Measurements from ENCODE around the gene CYP27B1.
A peak's percentile ranks its signal among the peaks of the same experiment; 100 is the strongest.

Gene CYP27B1

GRCh38 chr12:57766464-57767304 lies at the start of gene CYP27B1:
CYP27B1 (minus strand) TSS chr12:57767078; CDS start chr12:57767041, 37 bp downstream.
- no peak for DNase-seq (ENCODE audit: low read depth)

GRCh38 chr12:57816001-57816854 lies 49.4 kb upstream of the CYP27B1 start:
- DNase-seq (ENCODE audit: low read depth) = no peak

- no peak for DNase-seq (ENCODE audit: low read depth)
Measured at GRCh38 chr12:57815177-57816000, 48.5 kb upstream of the CYP27B1 start.

- no peak for DNase-seq (ENCODE audit: low read depth)
Measured at GRCh38 chr12:57813971-57814772, 47.3 kb upstream of the CYP27B1 start.

- no peak for DNase-seq (ENCODE audit: low read depth)
Measured at GRCh38 chr12:57813111-57813970, 46.5 kb upstream of the CYP27B1 start.

- DNase-seq (ENCODE audit: low read depth) = no peak
Measured at GRCh38 chr12:57811028-57811755, 44.3 kb upstream of the CYP27B1 start.

GRCh38 chr12:57810450-57810849 lies 43.6 kb upstream of the CYP27B1 start:
- no peak for DNase-seq (ENCODE audit: low read depth)

GRCh38 chr12:57809425-57809824 lies 42.5 kb upstream of the CYP27B1 start:
- no peak for DNase-seq (ENCODE audit: low read depth)

GRCh38 chr12:57808351-57808750 lies 41.5 kb upstream of the CYP27B1 start:
- no peak for DNase-seq (ENCODE audit: low read depth)

GRCh38 chr12:57807285-57807684 lies 40.4 kb upstream of the CYP27B1 start:
- no peak for DNase-seq (ENCODE audit: low read depth)

GRCh38 chr12:57806677-57807076 lies 39.8 kb upstream of the CYP27B1 start:
- DNase-seq (ENCODE audit: low read depth) = no peak

GRCh38 chr12:57803319-57803893 lies 36.5 kb upstream of the CYP27B1 start:
- no peak for DNase-seq (ENCODE audit: low read depth)

- no peak for DNase-seq (ENCODE audit: low read depth)
Measured at GRCh38 chr12:57802607-57803006, 35.7 kb upstream of the CYP27B1 start.

- DNase-seq (ENCODE audit: low read depth) = no peak
Measured at GRCh38 chr12:57800965-57801364, 34.1 kb upstream of the CYP27B1 start.

GRCh38 chr12:57797933-57798332 lies 31.1 kb upstream of the CYP27B1 start:
- DNase-seq (ENCODE audit: low read depth) = no peak

GRCh38 chr12:57796996-57797395 lies 30.1 kb upstream of the CYP27B1 start:
- no peak for DNase-seq (ENCODE audit: low read depth)

- no peak for DNase-seq (ENCODE audit: low read depth)
Measured at GRCh38 chr12:57795354-57795753, 28.5 kb upstream of the CYP27B1 start.

- peak; percentile 72 for DNase-seq (ENCODE audit: low read depth)
Measured at GRCh38 chr12:57793920-57794319, 27.0 kb upstream of the CYP27B1 start.

GRCh38 chr12:57783861-57784260 lies 17.0 kb upstream of the CYP27B1 start:
- no peak for DNase-seq (ENCODE audit: low read depth)

Measured in stromal cell of bone marrow (primary cell).